Fibroblast of the aortic adventitia (primary cell): ENCODE results near the gene RASGRF2. TPM values are rescaled to one million over a fixed set of nuclear protein-coding genes. Genes with fewer than 3 reads are reported as not detected.

Source experiments
- DNase-seq: peaks from one replicate; pipeline ENCODE4 v3.0.0-alpha.2; 2010; ENCODE audit warnings: low read depth
- H3K4me3 ChIP-seq: 2 replicates; pipeline ENCODE4 v1.5.1; 2011; ENCODE audit warnings: low read depth, mild to moderate bottlenecking, control low read depth, low read length, moderate library complexity
- total RNA-seq: library from RNA; depleted of rRNA; stranded (reverse); fragments of >200 nt; gene quantifications from 2 replicates; pipeline ENCODE4 v1.2.3, GENCODE V29; 2012; ENCODE audit warnings: low replicate concordance
- TF ChIP-seq, protein P1 (sequence below): IDR thresholded peaks from 2 replicates; pipeline ENCODE4 v1.5.1; 2011; ENCODE audit warnings: mild to moderate bottlenecking, low read length, control low read depth, inconsistent platforms; ENCODE audit not compliant: insufficient read depth

Gene RASGRF2
- total RNA-seq, 1 donor, result 3.3 TPM

DNA sequence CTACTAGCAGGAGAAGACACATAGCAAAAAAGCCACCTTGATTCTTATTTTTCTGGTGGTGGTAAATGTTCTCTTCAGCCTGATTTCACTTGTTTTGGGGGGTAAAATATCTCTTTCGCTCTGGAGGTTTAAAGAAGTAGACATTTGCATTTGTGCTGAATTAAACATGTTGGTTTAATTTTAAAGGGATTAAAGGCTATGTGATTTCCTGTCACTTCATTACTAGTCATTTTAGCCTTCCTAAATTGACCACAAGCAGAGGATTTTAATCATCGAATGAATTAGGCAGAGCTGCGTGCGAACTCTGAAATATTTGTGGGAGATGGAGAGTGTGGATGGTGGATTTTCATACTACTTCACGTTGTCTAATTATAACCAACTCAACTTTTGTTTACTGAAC is 4.8 kb downstream of the RASGRF2 start:
- no peak for DNase-seq
- no peak overlapping the region for H3K4me3 ChIP-seq
- TF ChIP-seq, protein P1, sequence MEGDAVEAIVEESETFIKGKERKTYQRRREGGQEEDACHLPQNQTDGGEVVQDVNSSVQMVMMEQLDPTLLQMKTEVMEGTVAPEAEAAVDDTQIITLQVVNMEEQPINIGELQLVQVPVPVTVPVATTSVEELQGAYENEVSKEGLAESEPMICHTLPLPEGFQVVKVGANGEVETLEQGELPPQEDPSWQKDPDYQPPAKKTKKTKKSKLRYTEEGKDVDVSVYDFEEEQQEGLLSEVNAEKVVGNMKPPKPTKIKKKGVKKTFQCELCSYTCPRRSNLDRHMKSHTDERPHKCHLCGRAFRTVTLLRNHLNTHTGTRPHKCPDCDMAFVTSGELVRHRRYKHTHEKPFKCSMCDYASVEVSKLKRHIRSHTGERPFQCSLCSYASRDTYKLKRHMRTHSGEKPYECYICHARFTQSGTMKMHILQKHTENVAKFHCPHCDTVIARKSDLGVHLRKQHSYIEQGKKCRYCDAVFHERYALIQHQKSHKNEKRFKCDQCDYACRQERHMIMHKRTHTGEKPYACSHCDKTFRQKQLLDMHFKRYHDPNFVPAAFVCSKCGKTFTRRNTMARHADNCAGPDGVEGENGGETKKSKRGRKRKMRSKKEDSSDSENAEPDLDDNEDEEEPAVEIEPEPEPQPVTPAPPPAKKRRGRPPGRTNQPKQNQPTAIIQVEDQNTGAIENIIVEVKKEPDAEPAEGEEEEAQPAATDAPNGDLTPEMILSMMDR, result no peak

DNA sequence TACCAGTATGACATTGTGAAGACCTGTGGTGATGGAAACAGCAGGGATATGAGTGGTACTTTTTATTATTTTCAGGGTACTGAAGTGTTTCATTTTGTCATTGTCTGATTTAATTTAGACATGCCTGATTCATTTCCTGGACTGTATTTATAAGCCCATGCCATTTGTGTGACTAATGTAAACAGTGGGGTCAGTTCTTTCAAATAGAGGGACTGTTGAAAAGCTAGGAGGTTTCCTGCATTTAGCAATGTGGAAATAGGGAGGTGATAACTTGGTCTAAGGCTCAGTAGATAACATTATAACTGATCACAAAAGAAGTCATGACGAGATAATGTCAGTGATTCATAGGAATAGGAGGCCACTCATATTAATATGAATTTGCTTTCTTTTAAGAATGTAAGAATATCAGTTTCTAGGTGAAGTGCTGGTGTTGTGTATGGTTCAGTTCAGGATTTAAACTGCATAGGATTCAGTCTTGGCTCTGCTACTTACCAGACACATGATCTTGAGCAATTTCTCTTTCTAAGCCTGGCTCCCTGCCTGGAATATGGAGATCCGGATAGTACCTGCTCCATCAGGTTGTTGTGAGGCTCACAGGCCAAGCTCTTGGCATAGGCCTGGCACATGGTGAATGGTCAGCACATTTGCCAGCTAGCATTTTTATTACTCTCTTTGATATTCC is 7.5 kb downstream of the RASGRF2 start:
- TF ChIP-seq, protein P1, result no peak
- DNase-seq, result peak; percentile 85
- no peak overlapping the region for H3K4me3 ChIP-seq

DNA sequence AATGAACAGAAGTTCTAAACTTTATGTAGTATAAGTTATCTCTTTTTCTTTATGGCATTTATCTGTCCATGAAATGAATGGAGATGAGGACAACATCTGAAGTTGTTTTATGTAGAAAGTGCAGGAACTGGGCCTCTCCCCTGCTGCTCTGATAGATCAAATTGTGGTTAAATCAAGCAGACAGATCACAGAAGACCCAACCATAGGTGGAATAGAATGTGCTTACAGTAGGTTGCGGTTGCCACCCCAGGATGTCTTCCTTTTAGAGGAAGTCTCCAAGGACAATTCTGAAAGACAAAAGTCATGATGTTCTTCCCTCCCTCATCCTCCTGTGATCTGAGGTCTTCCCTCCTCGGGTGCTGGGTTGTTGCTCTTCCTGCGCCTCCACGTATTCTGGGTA is 12.9 kb downstream of the RASGRF2 start:
- TF ChIP-seq, protein P1, result no peak
- no peak overlapping the region for H3K4me3 ChIP-seq
- DNase-seq, result no peak

DNA sequence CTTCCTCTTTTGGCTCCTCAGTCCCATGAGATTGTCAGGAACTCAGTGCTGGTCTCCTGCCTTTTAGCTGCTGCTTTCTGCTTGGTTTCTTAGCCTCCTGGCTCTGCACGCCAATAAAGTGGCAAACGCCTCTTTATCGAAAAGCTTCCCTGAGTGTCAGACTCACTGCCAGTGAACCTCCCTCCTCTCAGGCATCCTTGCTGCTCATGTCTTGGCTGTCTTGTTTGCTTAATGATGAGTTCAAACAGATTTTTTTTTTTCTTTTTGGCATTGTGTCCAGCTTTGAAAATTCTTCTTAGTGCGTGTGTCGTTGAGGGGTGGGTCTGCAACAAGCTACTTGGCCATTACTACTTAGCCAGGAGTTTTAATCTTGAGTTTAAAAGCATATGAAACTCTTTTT is 14.9 kb downstream of the RASGRF2 start:
- TF ChIP-seq, protein P1, result no peak
- no peak overlapping the region for H3K4me3 ChIP-seq
- peak; percentile 16 for DNase-seq

DNA sequence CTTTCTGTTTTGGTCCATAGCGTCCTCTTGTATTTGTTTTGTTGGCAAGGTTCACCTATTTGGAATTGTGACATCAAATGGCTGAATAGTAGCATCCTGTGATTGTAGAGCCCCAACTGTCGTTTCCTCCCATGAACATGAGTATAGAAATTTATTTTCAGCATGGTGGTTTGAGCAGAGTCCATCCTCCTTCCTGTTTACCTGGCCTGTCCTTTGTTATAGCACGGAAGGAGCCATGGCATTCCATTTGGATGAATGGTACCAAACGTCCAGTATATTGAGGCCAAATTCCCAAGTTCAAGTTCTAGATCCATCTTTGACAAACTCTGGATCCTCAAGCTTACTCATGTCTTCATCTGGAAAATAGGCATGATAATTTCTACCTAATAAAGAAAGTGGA is 16.8 kb downstream of the RASGRF2 start:
- TF ChIP-seq, protein P1, result no peak
- no peak overlapping the region for H3K4me3 ChIP-seq
- DNase-seq, result no peak

DNA sequence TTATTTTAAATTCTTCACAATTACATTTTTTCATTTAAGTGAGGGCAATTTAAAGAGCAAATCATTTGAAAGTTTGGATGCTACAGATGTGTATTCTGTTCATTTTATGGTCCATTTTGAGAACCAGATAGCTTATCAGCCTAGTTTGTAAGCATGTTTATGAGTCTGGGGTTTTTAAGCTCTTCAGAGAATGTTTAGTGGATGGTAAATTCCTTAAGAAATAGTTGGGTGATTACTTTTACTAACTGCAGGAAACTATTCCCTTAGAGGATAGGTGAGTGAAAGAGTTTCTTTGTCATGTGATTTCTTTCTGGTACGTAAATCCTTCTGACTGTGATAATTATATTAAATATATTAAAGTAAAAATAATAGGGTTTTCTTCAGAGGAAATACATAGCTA is 17.6 kb downstream of the RASGRF2 start:
- TF ChIP-seq, protein P1, result no peak
- no peak overlapping the region for H3K4me3 ChIP-seq
- no peak for DNase-seq
